Loucy (cell line): Measurements from ENCODE around the gene PTTG1IP2.

Source experiments
- EZH2phosphoT487 ChIP-seq: fragments of 200-600 bp; IDR thresholded peaks from 2 replicates; pipeline ENCODE4 v1.6.1; 2018; ENCODE audit warnings: antibody characterized with exemption, mild to moderate bottlenecking, moderate library complexity, borderline replicate concordance
- TF ChIP-seq, protein P1 (sequence below): fragments of 200-600 bp; sonication (generic); conservative IDR thresholded peaks from 2 replicates; pipeline ENCODE4 v1.5.1; 2014; ENCODE audit warnings: mild to moderate bottlenecking, antibody characterized with exemption, low read length

DNA sequence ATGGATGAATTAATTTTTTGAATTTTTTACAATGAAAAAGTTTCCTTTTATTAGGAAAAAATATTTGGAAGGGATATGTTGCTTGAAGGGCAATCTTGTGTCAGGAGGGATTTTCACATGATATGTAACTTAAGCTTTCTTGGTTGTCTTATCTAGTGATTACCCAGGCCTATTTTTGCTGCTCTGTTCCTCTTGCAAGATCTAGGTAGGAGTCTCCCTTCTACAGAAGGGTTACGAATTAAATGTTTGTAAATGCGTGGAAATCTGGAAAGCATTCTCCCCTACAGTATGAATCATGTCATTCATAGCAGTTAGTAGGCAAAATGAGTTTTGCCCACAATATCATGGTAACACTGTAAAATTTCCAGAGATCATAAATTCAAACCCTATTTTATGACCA is 69.0 kb downstream of the PTTG1IP2 start:
- TF ChIP-seq, protein P1, sequence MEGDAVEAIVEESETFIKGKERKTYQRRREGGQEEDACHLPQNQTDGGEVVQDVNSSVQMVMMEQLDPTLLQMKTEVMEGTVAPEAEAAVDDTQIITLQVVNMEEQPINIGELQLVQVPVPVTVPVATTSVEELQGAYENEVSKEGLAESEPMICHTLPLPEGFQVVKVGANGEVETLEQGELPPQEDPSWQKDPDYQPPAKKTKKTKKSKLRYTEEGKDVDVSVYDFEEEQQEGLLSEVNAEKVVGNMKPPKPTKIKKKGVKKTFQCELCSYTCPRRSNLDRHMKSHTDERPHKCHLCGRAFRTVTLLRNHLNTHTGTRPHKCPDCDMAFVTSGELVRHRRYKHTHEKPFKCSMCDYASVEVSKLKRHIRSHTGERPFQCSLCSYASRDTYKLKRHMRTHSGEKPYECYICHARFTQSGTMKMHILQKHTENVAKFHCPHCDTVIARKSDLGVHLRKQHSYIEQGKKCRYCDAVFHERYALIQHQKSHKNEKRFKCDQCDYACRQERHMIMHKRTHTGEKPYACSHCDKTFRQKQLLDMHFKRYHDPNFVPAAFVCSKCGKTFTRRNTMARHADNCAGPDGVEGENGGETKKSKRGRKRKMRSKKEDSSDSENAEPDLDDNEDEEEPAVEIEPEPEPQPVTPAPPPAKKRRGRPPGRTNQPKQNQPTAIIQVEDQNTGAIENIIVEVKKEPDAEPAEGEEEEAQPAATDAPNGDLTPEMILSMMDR = no peak
- no peak for TF ChIP-seq EZH2phosphoT487
